HG03354 (cell line): ENCODE measurements around the gene FAM81A.
A peak's percentile ranks its signal among the peaks of the same experiment; 100 is the strongest.
"Not testable (repeated sequence)": the region's sequence is repeated elsewhere in the genome, so short reads cannot be mapped to it uniquely, and the experiment has no call there.

Experiments used
- ATAC-seq: cut with Tn5 transposase; IDR thresholded peaks from one replicate; pipeline ENCODE4 v1.9.1; 2021; ENCODE audit warnings: mild to moderate bottlenecking; ENCODE audit not compliant: unreplicated experiment, poor library complexity, severe bottlenecking

The FAM81A gene

DNA sequence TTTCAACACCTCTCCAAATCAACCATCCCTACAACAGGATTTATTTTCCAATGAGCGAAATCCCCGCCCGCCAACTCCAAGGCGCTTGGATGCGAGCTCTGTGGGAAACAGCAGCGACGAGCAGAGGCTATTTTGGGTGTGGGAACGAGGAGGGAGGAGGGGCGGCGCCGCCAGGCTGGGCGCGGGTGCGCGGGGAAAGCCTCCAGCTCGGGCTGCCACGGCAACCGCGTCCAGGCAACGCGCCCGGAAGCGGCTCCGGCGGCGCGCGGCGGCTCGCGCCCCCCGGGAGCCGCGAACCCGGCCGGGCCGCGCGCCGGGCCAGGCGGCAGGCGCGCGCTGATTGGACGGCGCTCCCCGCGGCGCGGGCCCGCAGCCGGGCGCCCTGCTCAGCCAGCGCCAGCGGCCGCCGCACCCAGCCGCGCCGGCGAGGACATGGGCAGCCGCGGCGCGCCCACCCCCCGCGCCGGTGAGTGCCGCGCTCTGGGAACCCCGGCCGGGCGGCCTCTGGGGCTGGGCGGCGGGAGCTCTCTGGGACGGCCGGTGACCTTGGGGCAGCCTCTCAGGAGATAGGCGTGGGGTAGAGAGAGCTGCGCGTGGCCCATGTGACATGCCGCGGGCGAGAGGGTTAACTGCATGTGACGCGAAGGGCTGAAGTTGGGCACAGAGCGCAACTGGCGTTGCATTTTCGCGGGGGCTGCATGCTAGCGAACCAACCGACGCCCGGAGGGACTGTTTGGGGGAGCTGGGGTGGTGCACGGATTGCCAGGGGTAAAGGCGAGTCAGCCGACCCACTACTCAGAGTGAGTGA, at the start of gene FAM81A:
Gene FAM81A, plus strand, starts transcription at position 370 of the 808 bp plus-strand sequence. CDS start 20,441 bp downstream, outside the sequence.
- ATAC-seq = peak; percentile 78

DNA sequence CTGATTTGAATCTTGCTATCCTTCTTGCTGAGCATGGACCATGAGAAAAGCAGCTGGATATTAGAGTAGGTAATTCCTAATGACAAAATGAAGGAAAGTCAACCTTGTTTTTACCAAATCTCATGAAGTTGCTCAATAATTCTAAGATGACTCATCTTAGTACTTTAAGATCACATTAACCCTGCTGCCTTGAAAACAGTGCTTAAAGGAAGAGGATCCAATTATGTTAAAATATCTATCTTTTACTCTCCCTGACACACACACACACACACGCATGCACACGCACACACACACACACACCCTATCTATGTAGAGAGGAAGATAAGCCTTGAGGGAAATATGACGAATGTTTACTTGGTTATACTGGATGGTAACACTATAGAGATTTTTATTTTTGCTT, 49.3 kb upstream of the FAM81A start:
- ATAC-seq = no peak

DNA sequence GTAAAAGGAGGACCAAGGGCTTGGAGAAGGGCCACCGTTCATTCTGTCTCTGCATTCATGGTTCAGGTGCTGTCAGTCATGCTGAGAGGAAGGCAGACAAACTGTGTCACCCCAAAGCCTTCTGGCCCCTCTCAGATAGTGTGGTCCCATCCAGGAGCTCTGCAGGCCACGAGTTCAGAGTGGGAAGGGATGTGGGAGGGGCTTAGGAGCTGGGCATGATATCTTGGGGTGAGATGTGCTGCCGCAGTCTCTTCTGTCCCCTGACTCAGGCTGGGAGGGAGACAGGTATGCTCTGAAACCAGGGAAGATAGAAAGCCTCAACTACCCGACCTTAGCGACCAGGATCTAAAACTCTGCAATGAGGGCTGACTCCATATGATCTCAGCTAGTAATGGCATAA, 45.7 kb upstream of the FAM81A start:
- no peak for ATAC-seq

DNA sequence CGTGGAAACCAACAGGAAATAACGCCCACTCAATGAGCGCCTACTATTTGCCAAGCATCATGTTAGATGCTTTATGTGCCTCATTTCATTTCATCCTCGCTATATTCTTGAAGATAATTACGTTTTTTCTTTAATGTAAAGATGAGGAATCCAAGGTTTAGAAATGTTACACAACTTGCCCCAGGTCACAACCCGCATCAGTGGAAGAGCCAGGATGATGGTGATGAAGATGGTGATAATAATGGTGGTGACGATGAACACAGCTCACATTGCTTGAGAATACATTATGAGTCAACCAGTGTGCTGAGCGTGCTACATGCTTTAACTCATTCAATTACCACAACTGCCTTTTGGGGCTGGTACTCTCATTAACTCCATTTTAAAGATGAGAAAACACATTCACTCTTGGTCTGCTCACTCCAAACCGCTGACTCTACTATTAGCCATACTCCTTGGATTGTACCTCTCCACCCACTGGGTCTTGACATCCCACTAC, 43.8 kb upstream of the FAM81A start:
- ATAC-seq = no peak

DNA sequence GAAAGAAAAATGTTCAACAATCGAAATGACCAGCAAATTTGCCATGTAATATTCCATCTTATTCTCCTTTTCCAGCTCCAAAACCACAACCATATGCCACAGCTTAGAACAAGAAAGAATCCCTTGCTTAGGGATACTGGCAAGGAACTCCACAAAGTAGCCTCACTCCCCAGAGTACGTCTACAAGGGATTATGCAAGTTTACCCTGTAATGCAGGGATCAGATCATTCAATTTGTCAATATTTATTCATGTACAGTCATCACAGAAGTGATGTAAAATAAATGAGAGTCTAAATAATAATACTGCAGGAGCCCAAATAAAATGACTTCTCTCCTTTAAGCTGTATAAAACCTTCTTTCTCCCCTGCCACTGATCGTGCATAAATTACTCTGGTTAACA, 41.8 kb upstream of the FAM81A start:
- no peak for ATAC-seq

DNA sequence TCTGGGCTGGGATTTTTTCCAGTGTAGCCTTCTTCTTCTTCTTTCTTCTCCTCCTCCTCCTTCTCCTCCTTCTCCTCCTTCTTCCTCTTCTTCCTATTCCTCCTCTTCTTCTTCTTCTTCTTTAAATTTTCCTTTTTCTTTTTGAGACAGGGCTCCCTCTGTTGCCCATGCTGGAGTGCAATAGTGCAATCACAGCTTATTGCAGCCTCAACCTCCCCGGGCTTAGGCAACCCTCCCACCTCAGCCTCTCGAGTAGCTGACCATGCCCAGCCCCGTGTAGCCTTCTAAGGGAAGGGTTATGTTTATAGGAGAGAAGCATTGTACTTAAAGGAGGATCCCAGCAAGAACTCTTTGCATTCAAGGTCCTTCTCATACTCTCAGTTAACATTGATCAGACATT, 41.3 kb upstream of the FAM81A start:
- ATAC-seq = no peak

DNA sequence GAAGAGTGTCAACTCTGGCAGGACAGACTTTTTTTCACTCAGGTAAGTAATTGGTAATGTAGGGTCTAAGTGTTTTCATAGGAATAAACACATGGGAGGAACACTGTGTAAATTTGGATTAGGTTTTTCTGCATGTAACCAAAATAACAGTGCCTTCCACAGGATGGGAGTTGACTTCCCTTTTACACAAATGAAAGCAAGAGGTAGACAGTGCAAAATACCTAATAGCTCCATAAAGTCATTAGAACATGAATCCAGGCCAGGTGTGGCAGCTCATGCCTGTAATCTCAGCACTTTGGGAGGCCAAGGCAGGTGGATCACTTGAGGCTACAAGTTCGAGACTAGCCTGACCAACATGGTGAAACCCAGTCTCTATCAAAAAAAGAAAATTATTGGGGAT, 39.8 kb upstream of the FAM81A start:
- no peak for ATAC-seq

DNA sequence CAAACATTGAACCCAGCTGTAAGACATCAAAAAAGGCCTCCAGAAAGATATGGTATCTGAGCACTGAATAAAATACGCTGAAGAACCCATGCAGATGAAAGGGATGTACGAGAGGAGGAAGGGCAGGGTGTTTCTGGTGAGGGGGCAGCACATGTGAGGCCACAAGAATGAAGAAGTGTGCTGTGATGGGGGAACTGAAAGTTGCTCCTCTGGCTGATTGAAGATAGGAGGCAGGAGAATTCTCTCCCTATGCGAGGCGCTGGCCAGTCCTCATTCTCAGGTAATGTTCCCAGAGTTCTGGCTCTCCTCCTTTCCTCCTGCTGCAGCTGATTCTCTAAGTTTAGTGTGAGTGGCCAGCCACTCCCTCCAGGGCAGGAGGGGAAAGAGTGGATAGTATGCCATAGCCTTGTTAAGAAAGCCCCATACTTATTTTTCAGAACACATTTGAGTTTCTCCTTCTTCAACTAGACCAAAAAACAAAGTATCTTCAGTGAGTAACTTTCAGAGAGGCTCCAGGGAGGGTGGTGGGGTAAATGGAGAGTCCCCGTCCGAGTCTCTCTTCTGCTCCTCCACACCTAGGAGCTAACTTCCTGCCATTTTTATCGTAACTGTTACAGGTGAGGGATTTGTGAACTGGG, 38.4 kb upstream of the FAM81A start:
- ATAC-seq = peak; percentile 85

DNA sequence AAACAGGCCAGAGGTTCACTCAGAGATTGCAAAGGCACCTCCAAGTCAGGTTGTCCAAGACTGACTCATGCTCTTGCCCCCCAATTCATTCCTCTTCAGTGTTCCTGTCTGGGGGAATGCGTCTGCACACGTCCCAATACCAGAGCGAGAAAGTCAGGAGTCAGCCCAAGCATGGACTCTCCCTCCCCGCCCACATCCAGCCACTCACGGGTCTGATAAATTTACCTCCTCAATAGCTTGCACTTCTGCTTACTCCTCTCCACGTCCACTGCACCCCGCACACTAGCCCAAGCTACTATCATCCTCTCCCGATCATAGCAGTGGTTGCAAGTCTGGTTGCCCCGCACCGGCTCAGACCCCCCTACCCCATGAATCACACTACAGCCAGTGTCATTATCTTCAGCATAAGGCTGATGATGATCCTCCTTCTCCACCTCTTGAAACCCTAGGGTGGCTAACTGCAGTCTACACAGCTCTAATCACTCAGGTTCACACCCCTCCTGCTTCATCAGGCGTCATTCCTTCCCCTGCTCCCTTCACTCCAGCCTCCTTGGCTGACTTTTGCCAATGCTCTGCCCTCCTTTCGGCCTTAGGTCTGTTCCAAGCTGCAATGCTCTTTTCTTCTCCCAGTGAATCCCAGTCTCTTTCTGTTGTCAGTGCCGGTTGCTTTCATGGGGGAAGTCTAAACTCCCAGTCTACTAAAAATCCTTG, 37.7 kb upstream of the FAM81A start:
- ATAC-seq = peak; percentile 22

DNA sequence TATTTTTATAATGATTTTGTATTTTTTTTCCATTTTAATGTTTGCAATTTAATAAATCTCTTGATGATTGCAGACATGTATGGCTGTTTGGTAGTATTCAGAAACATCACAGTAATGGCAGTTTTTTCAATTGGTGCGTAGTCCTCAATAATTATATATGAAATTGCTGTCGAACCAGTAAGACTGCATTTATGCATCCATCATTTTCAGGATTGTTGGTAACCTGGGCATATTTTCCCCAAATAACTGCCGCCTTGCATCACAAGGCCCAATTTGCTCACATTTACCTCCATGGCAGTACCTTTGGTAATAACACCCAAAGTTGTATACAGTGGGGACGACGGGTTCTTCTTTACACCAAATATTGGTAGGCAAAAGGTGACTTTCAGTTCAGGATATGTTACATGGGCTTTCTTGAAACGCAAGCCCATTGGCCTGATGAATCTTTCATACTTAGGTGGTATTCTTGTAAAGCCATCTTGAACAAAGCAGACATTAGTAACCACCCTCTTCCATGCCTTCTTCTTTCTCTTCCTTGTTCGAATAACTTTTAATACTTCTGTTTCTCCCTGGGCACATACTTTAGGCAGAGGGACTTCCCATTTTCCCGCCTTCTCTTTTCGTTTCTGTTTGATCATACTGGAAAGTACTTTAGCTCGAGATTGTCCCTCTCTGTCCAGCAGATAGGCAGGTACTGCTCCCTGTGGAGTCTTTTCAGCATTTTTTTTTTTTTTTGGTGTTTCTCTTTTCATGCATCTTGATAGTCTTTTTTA, 36.7 kb upstream of the FAM81A start:
- not testable (repeated sequence) for ATAC-seq

DNA sequence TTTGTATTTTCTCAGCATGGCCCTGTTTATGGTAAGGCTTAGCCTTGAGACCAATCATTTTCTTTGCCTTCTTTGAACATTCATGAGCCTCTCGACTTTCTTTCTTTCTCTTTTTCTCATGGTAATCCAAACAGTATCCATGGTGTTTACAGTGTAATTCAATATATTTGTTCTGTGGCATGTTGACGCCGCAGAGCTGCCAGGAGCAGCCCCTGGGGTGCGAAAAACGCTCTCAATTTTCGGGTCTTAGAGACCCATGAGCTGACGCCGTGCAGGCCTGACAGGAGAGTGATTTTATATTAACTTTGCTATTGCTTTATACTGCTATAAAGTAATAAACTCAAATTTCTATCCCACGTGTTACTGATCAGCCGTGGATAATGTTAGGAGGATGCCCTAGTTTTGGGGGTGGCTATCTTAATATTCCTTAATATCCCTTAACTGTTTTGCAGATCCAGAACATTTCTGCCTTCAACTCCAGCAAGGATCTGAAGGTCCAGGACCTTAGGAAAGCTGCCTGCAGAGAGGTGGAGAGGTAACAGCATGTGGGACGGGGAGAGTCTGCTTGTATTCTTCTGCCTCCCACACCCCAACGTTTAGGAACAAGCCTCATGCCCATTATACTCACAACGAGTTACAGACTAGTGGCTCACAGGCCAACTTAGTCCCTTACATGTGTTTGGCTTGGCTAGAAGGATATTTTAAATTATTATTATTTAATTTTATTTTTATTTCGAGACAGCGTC, 36.0 kb upstream of the FAM81A start:
- ATAC-seq = no peak

DNA sequence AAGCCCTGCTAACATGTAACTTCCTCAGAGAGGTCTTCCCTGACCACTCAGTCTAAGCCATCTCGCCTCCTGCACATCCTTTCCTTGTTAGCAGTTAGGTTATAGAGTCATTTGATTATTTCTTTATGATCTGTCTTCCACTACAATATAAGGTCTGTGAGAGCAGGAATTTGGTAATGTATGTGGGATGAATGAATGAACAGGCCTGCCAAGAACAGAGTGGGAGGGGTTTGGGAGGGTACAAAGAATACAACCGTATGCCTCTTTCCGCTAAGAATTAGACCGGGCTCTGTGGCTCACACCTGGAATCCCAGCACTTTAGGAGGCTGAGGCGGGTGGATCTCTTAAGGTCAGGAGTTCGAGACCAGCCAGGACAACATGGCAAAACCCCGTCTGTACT, 32.9 kb upstream of the FAM81A start:
- ATAC-seq = no peak

DNA sequence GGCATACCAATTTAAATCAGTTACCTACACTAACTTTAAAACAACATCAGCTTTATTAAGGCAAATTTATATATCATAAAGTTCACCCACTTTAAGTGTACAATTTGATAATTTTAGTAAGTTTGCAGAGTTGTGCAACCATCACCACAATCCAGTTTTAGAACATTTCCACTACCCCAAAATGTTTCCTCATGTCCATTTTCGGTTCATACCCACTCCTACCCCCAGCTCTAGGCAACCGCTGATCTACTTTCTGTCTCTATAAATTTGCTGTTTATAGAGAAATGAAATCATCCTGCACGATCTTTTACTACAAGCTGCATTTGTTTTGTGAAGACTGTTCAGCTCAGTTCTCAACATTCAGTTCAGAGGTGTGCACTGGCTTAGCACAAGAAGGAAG, 31.5 kb upstream of the FAM81A start:
- no peak for ATAC-seq

DNA sequence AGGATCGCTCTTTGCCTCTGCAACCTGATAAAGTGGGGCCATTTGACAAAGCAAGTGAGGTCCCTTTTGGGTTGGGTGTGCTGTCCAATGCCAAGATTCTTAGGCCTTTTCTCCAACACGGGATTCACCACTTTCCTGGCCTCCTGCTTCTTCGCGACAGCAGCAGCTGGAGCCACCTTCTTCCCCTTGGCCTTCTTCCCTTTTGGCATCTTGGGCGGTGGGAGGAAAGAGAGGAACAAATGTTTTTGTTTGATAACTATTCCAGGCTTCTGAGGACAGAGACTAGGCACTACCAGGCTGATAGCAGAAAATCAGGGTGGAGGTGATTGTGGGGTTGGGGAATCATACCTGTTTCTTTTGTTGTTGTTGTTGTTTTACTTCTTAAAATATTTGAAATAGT, 30.0 kb upstream of the FAM81A start:
- ATAC-seq = no peak

DNA sequence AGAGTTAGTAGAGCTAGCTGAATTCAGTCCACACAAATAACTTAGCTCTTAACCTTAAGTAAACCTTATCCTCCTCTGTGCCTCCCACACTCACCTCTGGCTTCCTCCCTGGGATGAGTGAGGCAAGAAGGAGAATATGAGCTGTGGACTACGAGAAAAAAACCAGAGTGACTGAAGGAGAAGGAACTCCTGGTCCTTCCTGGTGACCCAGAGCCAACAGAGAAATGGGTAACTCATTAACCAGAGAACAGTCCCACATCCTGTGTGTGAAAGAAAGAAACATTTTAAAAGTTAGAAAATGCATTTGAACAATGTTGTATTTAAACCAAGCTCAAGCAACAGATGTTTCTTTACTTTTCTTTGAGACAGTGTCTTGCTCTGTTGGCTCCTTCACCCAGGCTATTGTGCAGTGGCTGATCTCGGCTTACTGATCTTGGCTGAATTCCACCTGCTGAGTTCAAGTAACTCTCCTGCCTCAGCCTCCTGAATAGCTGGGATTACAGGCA, 27.5 kb upstream of the FAM81A start:
- peak; percentile 23 for ATAC-seq

DNA sequence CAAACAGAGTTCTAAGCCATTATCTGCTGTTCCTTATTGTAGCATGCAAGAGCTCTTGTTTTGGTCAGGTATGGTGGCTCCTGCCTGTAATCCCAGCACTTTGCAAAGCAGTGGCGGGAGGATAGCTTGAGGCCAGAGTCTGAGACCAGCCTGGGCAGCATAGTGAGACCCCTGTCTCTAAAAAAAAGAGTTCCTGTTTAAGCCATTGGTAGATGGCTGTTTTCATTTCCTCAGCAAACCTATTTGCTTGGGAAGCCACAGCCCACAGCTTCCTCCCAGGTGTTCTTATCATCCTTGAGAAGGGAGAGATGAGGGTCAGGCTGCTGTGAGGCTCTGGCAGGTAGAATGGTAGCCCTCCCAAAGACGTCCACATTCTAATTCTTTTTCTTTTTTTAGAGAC, 24.4 kb upstream of the FAM81A start:
- ATAC-seq = no peak

DNA sequence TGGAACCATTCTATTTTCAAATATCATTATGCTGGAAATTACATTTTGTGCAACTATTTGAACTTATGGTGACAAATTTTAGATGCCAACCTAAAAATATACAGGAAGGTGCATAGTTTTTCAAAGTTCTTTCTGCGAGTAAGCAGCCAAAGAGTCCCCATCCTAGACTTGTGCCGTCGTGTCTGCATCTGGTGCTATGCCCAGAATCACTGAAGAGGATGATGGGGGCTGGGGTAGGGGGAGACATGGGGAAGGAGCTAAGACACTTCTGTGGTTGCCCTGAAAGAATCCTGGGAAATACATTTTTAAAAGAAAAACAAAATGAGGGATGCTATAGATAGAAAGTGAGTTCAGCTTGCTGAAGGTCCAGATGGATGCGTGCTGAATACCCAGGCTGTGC, 21.2 kb upstream of the FAM81A start:
- no peak for ATAC-seq

DNA sequence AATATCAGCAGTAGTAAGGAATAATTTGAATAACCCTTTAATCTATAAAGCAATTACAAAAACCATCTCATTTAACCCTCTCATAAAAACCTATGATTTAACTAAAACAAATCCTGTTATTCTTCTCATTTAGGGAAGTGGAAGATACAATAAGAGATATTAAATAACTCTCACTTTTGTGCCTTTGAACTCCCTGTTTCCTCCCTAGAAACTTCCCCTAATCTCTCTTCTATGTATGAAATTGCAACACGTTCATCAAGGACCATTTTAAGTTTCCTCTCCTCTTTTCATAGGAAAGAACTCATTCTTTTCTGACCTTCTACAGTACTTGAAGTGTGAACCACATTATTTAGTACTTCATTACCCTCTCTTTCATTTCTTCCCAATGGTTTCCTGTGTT, 18.8 kb upstream of the FAM81A start:
- ATAC-seq = no peak

DNA sequence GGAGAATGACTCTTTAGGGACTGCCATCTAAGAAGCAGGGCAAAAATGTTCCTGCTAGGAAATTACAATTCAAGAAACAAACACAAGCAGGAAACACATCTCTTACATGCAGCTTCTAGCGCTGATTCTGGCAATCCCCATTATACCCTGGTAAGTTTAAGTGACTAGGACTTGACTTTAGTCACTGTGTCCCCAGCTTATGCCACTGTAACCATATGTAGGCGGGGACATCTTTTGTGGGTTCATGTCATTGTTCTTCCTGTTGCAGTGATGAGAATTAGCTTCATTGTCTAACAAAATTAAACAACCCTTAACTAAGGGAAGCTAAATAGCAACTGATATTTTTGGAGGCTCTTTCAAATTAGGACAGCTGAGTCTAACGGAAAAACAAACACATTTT, 17.9 kb upstream of the FAM81A start:
- ATAC-seq = no peak
